Upper lobe of right lung (tissue), 1 donor: ENCODE measurements around the gene SYNGR4. TPM values are rescaled to one million over a fixed set of nuclear protein-coding genes. Genes with fewer than 3 reads are reported as not detected.

Source experiments
- ATAC-seq: fragments of 200-7000 bp; cut with Tn5 transposase; one replicate; pipeline ENCODE4 v1.9.1; 2020; ENCODE audit warnings: mild to moderate bottlenecking, moderate library complexity
- DNase-seq: peaks from one replicate; pipeline ENCODE4 v3.0.0-alpha.2; 2020
- H3K27ac ChIP-seq: fragments of 200-600 bp; one replicate; pipeline ENCODE4 v1.8.0; 2022
- H3K27me3 ChIP-seq: fragments of 200-600 bp; one replicate; pipeline ENCODE4 v1.8.0; 2022; ENCODE audit warnings: mild to moderate bottlenecking
- H3K36me3 ChIP-seq: fragments of 200-600 bp; one replicate; pipeline ENCODE4 v1.8.0; 2022
- H3K4me1 ChIP-seq: fragments of 200-600 bp; one replicate; pipeline ENCODE4 v1.8.0; 2022
- H3K4me3 ChIP-seq: fragments of 200-600 bp; one replicate; pipeline ENCODE4 v1.8.0; 2022; ENCODE audit warnings: mild to moderate bottlenecking
- H3K9me3 ChIP-seq: fragments of 200-600 bp; one replicate; pipeline ENCODE4 v1.8.0; 2022
- CTCF ChIP-seq: fragments of 200-600 bp; IDR thresholded peaks from one replicate; pipeline ENCODE4 v1.8.0; 2022; ENCODE audit warnings: antibody characterized with exemption
- intact Hi-C: fragments of 100-400 bp; cut with DNase I; formaldehyde crosslinking; loops from one replicate; pipeline ENCODE4 v1.11.0; 2022
- total RNA-seq: library from RNA; stranded (reverse); fragmentation: NEBNext Ultra II Directional; extraction: Animal tissue kit (Norgen Biotek cat#: 25700); gene quantifications from one replicate; pipeline ENCODE4 v1.2.1, GENCODE V29; 2021
- donor health status: DM: no; HTN: yes; CAD: no; lungs with severe emphysema.

The SYNGR4 gene
- total RNA-seq, 1 donor from 2014 or later, result not detected

GRCh38 chr19:48340995-48341394 lies 23.2 kb upstream of the SYNGR4 start:
- no peaks in the 10 kb centered on the region for H3K36me3 ChIP-seq
- TF ChIP-seq CTCF, result no peak
- H3K9me3 ChIP-seq, result no peaks in the 10 kb centered on the region
- no peak for ATAC-seq
- no peak for DNase-seq
- no peaks in the 10 kb centered on the region for H3K4me1 ChIP-seq
- no peak overlapping the region for H3K4me3 ChIP-seq
- intact Hi-C loops, result no loop called here
- H3K27ac ChIP-seq, result no peak overlapping the region
- H3K27me3 ChIP-seq, result no peaks in the 10 kb centered on the region

GRCh38 chr19:48341515-48342413 lies 22.4 kb upstream of the SYNGR4 start:
- Histone ChIP-seq H3K36me3 (no peaks in the 10 kb centered on the region), H3K27me3 (no peaks in the 10 kb centered on the region), H3K27ac (no peak overlapping the region), H3K9me3 (no peaks in the 10 kb centered on the region), H3K4me3 (no peak overlapping the region), H3K4me1 (no peaks in the 10 kb centered on the region)
- no peak for ATAC-seq
- TF ChIP-seq CTCF, result no peak
- DNase-seq, result no peak
- intact Hi-C loops, result no loop called here

- Histone ChIP-seq H3K9me3 (no peaks in the 10 kb centered on the region), H3K4me1 (no peaks in the 10 kb centered on the region), H3K36me3 (no peaks in the 10 kb centered on the region), H3K27ac (no peak overlapping the region), H3K4me3 (no peak overlapping the region), H3K27me3 (no peaks in the 10 kb centered on the region)
- intact Hi-C loops, result no loop called here
- no peak for TF ChIP-seq CTCF
- ATAC-seq (no peak), DNase-seq (no peak)
These were observed 21.8 kb upstream of the SYNGR4 start for GRCh38 chr19:48342414-48342738.

GRCh38 chr19:48342841-48343540 lies 21.2 kb upstream of the SYNGR4 start:
- no peak overlapping the region for H3K4me3 ChIP-seq
- no peak for TF ChIP-seq CTCF
- H3K9me3 ChIP-seq, result no peaks in the 10 kb centered on the region
- H3K27ac ChIP-seq, result no peak overlapping the region
- intact Hi-C loops, result no loop called here
- DNase-seq (no peak), ATAC-seq (no peak)
- no peaks in the 10 kb centered on the region for H3K4me1 ChIP-seq
- no peaks in the 10 kb centered on the region for H3K36me3 ChIP-seq
- no peaks in the 10 kb centered on the region for H3K27me3 ChIP-seq

- intact Hi-C loops, result no loop called here
- H3K27ac ChIP-seq, result no peak overlapping the region
- no peaks in the 10 kb centered on the region for H3K4me1 ChIP-seq
- no peaks in the 10 kb centered on the region for H3K36me3 ChIP-seq
- H3K27me3 ChIP-seq, result no peaks in the 10 kb centered on the region
- DNase-seq, result no peak
- TF ChIP-seq CTCF, result no peak
- H3K4me3 ChIP-seq, result no peak overlapping the region
- H3K9me3 ChIP-seq, result no peaks in the 10 kb centered on the region
- no peak for ATAC-seq
These were observed 19.3 kb upstream of the SYNGR4 start for GRCh38 chr19:48344892-48345291.
